NB4 (cell line): ENCODE data around the gene ST8SIA2.

Experiments
- DNase-seq: peaks from one replicate; pipeline ENCODE4 v3.0.0; 2010; ENCODE audit warnings: low read depth
- H3K4me3 ChIP-seq: one replicate; pipeline ENCODE4 v1.5.1; 2011; ENCODE audit warnings: mild to moderate bottlenecking, low read depth, low read length, moderate library complexity
- CTCF ChIP-seq: IDR thresholded peaks from one replicate; pipeline ENCODE4 v1.5.1; 2012; ENCODE audit warnings: low read depth, low read length
- MAX ChIP-seq: IDR thresholded peaks from 2 replicates; pipeline ENCODE4 v1.6.1; 2011; ENCODE audit warnings: low read depth, low read length
- MYC ChIP-seq: IDR thresholded peaks from 2 replicates; pipeline ENCODE4 v1.6.1; 2011; ENCODE audit warnings: low read depth, low read length
- POLR2A ChIP-seq: IDR thresholded peaks from 2 replicates; pipeline ENCODE4 v1.6.1; 2011; ENCODE audit warnings: mild to moderate bottlenecking; ENCODE audit not compliant: insufficient read length; ENCODE audit errors: extremely low read depth

Gene ST8SIA2

DNA sequence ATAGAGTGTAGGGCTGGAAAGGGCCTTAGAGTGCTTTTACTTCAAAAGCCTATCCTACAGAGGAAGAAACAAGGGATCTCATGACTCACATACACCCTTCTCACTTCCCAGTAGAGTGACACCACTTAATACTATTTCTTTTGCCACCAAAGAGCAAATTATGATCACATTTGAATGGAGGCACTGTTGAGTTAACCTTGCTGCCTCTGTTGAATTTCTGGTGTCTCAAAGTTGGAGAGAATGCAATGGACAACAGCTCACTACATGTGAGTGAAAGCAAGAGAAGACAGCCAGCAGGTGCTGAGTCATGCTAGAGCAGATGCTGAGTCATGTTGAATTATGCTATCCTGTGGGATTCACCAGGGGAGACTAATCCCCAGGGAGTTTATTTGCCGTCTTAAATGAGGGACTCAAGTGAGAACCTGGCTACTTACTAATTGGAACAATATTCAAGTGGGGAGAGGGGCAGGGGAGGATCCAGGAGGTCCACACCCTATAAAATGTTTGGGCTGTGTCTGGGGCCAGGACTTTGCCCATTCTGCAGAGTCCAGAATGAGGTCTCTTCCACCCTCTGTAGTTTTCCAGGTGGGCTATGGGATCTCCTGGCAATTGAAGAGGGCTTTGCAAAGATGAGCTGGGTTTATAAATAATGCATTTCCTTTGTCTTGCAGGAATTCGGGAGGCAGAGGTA lies 35.8 kb downstream of the ST8SIA2 start:
- DNase-seq: peak; percentile 48
- TF ChIP-seq MAX: no peak
- no peak for TF ChIP-seq POLR2A
- TF ChIP-seq MYC: no peak
- TF ChIP-seq CTCF: no peak
- no peak overlapping the region for H3K4me3 ChIP-seq

DNA sequence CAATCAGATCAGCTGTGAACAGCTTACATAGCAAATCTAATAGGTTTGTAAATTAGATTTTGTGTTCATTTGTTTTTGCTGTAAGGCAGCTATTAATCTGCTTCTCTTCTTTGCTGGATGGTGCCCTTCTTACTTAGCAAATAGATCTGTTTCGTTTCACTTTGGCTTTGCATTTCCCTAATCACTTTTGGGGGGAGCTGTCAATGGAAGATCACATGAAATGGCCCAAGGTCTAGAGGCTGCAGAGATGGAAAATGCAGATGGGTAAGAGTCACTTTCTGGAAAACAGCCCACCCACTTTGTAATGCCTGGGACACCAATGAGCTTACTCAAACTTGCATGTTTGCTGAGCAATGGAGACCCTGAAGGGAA lies 36.4 kb downstream of the ST8SIA2 start:
- no peak for DNase-seq
- TF ChIP-seq CTCF: no peak
- no peak for TF ChIP-seq MYC
- TF ChIP-seq MAX: no peak
- TF ChIP-seq POLR2A: no peak
- no peak overlapping the region for H3K4me3 ChIP-seq

DNA sequence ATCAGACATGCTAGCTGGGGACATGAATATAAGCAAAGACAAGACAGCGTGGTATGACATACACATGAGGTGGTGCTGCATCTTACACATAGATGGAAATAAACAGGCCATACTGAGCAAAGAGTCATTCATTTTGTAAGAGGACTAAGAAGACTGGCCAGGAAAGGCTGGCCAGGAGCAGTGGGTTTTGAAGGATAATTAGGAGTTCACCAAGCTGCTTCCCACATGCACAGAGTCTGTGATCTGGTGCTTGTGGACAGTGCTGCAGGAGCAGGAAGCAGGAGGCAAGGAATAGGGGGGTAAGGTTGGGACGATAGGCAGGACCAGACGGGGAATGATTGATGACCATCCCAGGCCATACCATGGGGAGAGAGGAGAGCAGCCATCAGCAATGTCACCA lies 41.5 kb downstream of the ST8SIA2 start:
- DNase-seq: no peak
- H3K4me3 ChIP-seq: no peak overlapping the region
- TF ChIP-seq MAX (no peak), POLR2A (no peak), CTCF (no peak), MYC (no peak)

DNA sequence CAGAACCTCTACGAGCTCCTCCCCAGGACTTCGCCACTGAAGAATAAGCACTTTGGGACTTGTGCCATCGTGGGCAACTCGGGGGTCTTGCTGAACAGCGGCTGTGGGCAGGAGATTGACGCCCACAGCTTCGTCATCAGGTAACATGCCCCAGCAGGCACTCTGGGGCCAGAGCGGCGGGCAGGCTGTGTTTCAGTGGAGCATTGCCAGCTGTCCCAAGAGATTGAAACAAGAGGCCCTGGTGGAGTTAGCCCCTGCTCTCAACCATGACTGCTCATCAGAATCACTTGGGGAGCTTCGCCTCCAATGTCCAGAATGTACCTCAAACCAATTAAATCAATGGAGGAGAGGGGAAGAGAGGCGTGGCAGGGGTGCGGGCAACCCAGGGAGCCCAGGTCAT lies 44.8 kb downstream of the ST8SIA2 start:
- no peak overlapping the region for H3K4me3 ChIP-seq
- TF ChIP-seq MAX: no peak
- no peak for TF ChIP-seq CTCF
- no peak for TF ChIP-seq MYC
- TF ChIP-seq POLR2A: no peak
- DNase-seq: no peak

DNA sequence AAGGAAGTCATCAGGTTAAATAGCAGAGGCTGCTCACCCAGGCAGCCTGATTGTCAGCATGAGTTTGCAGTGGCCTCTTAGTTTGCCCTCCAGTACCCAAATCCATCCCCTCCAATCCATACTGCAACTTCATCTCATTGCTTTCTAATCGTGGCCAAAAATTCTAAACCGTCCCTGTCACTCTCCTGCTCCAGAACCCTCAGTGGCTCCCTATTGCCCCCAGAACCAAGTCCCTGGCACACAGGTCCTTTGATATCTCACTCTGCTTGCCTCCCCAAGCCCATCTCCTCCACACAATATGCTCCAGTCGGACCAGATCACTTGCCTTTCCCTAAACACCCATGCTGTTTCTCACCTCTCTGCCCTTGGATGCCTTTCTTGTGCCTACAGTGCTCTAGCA lies 49.7 kb downstream of the ST8SIA2 start:
- TF ChIP-seq MAX (no peak), CTCF (no peak), POLR2A (no peak), MYC (no peak)
- DNase-seq: no peak
- H3K4me3 ChIP-seq: no peak overlapping the region

DNA sequence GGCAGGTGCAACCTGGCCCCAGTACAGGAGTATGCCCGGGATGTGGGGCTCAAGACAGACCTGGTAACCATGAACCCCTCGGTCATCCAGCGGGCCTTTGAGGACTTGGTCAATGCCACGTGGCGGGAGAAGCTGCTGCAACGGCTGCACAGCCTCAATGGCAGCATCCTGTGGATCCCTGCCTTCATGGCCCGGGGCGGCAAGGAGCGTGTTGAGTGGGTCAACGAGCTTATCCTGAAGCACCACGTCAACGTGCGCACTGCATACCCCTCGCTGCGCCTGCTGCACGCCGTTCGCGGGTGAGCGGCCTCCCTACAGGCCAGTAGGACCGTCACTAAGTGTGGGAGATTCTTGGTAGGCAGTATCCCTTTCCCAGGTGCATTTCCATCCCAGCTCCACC lies 51.0 kb downstream of the ST8SIA2 start:
- no peak for DNase-seq
- TF ChIP-seq CTCF (no peak), POLR2A (no peak), MAX (no peak), MYC (no peak)
- H3K4me3 ChIP-seq: no peak overlapping the region
